ENCODE measurements around the gene ACLY.
"Not testable (repeated sequence)": the region's sequence is repeated elsewhere in the genome, so short reads cannot be mapped to it uniquely, and the experiment has no call there.

Gene ACLY

DNA sequence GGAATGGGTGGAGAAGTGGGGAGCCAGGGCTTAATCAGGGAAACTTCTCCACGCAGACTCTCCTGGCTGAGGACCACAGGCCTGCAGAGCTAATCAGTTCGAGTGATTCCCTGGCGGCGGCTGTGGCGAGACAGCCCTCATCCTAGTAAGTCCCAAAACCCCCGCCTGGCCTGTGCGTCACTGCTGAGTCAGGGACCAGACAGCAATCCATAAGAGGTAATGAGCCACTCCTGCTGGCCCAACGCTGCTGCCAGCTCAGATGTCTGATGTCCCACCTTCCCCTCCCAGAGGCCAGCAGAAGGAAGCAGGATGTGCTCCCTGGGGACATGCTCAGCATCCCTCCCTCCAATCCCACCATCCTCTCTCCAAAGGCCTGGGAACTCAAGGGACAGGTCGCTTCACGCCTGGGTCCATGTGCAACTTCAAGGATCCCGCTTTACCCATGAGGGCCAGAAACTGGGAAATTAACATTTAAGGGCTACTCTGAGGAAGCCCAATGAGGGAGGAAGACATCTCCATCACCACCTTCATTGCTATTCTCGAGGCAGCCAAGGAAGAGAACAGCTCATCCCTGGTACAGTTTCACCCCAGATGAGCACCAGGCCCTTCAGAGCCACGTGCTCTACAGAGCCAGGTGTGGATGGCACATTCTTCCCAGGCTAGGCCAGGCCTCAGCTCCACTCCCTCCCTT, 7.9 kb downstream of the ACLY start:
- DNase-seq (ENCODE audit: low spot score) = no peak

DNA sequence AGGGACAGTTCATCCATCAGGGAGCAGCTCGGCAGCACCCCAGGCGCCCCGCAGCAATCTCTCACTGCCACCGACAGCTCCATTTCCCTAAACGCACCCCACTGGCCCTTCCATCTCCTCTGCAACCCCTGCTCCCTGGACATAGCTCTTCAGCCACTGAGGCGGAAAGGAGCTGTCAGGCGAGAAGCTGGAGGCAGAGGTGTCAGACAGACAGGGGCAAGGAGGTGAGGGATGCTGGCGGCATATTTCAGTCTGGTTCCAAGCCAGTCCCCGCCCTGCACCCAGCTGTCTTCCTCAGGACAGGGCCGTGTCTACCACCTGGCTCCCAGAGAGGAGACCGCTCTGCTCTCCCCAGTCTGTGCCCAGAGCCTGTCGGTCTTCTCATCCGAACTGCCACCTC, 9.7 kb downstream of the ACLY start:
- no peak for DNase-seq (ENCODE audit: low spot score)

DNA sequence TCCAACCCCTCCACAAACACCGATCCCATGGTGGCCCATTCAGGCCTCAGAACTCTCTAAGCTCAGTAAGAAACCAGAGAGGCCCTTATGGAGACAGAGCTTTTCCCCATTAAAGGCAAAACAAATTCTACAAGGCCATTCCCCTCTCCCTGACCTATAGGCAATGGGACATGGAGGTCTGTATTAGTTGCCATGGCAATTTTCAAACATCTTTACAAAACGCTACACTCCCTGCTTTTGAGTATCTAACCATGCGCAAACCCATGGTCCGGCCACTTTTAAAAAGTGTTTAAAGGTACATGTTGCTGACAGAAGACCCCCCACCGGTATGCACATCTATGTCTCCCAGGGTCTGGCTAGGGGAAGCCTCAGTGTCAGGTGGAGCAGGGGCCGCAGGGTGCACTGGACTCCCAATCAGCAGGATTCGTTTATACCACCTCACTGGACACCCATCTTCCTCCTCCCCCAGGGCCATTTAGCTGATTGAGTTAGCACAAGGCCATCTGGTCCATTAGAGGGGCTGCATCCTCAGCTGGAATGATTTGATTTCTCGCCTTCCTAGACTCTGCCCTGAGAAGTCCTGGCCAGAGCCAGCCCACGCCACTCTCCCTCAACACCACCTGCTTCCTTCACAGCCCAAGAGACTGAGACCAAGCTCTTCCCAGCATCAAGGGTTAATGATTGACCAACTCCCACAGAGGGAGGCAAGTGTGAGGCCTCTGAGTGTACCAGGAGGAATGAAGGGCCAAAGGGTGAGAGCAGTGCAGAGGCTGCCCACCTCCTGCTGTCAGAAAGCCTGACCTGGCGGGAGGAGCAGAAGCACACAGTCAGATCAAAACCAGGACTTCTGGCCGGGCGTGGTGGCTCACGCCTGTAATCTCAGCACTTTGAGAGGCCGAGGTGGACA, 10.9 kb downstream of the ACLY start:
- no peak for DNase-seq (ENCODE audit: low spot score)

DNA sequence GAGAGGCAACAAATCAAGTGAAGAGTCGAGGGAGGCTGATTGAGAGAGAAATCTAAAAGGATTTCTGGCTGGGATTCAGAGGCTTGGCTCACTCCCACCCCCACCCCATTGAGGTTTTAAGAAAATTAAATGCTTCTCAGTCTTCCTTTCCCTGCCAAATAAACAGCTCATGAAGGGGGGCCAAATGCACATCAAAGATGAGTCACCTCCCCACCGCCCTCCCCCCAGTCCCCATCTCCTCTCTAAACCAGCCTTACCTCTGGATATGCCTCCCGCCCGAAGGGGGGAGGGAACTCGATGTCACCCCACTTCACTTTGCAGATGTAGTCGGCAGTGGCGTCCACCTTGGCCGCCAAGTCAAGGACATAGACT, 11.6 kb downstream of the ACLY start:
- DNase-seq (ENCODE audit: low spot score) = no peak

DNA sequence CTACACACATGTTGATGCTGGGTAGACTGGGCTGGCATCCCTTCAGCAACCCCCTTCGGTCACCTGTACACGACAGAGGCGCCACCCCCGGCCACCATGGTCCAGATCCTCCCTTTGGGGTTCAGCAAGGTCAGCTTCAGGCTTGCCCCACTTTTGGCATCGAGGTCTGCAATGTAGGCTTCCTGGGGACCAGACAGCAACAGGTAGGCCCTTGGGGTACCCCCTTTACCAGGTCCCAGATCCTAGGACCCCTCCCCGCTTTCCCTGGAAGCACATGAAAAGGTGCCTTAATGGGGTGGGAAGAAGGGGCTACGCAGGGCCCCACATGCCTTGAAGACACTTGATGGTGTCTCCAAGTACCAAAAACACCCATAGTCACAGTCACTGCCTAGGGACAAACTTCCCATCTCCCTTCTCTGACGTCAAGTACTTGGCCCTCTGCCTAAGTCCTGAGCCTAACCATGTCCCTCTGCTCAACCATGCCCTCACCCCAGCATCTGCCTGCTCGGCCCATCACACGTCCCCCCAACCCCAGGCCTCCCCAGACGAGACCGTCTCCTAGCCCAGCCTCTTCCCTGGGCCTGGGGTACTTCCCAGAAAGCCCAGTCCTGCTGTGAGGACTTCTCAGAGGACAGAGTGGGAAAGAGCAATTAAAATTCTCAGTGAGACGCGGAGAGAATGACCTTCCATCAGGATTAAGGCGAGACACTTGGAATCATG, 12.1 kb downstream of the ACLY start:
- DNase-seq (ENCODE audit: low spot score) = no peak

DNA sequence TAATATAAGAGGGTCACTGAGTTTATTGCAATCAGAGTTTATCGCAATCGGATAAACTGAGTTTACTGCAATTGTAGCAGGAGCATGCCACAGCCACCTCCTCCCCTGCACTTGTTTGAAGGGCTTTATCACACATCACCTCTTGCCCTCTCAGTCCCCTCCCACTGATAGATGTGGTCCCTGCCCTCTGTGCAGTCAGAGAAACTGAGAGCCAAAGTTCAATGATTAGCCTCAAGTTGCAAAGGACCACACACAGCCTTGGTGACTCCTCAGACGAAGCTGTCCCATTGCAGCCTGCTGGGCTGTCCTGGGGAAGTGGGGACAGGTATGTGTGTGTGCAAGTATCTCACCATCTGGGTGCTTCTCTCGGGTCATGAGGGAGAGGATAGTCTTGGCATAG, 13.6 kb downstream of the ACLY start:
- no peak for DNase-seq (ENCODE audit: low spot score)

DNA sequence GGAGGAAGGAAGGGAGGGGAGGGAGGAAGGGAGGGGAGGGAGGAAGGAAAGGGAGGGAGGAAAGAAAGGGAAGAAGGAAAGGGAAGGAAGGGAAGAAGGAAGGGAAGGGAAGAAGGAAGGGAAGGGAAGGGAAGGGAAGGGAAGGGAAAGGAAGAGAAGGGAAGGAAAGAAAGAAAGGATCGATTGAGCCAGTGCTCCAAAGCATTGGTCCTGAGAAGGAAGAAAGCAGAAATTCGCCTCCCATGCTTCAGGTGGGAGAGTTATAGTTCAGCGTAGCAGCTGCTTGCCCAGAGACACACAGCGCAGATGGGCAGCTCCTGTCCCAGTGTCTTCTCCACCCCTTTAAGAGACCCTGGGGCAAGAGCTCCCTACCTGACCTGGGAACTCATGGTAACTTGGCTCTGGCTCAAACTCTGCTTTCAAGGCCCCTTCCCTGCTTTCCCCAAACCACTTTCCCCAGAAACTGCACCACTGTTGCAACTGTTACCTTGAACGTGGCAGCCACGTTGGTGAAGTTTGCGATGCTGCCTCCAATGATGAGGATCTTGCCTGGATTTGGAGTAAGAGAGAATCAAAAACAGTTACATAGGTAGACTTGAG, 14.4 kb downstream of the ACLY start:
- no peak for DNase-seq (ENCODE audit: low spot score)

DNA sequence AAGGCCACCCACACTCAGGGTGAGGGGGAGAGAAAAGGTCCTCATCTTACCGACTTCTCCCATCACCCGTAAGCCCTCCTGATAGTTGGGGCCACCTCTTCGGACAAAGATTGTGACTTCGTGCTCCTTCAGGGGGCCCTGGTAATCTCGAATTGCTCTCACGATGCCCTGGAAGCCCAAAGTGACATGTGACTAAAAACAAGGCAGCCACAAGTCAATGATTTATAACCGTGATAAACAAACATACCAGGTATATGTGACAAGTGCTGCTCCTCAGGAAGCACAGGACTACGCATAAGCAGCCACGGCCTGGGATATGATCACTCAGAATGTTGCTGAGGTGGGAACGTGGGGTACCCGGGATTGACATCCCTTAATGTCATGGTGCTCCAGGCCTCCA, 17.1 kb downstream of the ACLY start:
- no peak for DNase-seq (ENCODE audit: low spot score)

DNA sequence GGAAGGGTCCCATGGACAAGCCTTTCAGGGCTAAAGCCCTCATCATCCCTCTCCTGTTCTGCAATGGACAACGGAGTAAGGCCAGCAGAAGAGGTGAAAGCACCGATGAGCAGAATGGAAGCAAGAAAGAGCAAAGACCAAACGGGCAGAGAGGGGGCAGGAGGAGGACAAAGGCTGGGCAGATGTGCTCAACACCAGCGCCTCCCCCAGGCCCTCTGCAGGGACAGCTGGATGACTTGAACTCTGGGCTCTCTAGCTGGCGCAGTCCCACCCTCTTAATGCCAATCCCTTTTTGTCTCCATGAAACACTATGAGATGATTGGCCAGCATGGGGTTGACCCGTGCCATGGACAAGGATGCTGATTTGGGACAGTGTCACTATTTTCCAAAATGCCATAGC, 22.0 kb downstream of the ACLY start:
- no peak for DNase-seq (ENCODE audit: low spot score)

DNA sequence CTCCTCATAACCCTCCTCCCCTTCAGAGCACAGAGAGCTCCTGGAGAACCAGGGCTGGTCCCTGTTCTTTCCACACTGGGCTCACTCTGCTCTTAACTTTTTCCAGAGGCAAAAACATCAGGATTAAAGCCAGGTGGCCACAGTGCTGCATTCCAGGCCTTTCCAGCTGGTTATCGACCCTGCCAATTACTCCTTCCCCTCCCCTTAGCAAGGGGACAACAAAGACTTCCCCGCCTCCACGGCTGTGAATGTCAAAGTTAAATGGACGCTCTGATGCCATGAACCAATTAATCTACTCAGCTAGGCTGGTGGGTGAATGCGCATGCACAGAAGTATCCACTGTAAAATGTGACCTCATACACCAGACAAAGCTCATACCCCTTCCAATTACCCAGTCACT, 23.1 kb downstream of the ACLY start:
- no peak for DNase-seq (ENCODE audit: low spot score)

DNA sequence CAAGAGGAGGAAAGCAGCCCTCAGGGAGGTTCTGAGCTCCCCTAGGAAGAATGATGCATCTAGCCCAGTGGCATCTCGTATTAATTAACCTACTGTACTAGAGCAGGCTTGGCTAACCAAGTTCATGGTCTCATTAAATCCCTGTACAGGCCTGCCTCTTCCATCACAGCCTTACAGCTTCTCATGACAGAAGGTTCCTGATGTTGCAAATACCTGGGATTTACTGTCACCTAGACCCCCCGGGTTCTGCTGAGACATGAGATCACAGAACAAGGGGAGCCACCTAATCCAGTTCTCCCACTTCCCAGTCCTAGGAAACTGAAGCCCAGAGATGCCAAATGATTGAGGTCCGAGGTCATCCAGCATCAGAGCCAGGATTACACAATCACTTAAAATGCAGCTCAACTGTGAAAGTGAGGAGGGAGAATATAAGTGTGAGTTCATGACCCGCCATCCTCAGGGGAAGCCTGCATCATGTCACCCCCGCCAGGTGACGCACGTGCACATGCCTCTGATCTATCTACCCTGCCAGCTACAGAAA, 23.9 kb downstream of the ACLY start:
- no peak for DNase-seq (ENCODE audit: low spot score)

DNA sequence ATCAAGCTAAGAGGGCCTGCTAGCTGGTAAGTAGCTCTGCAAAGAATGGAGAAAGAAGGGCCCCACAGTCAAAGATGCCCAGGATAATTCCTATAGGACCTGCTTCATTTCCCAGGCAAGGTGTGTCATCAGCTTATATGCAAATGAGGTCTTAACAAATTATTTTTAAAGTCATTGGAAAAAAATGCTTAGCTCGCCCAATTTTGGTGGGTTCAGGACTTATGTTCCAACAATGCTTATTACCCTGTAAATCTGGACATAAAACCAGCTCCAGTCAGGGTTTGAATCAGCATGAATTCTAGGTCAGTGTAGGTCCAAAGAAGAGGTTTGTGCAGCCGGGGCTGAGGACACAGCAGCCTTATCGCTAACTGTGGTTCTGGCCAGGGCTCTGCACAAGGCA, 25.4 kb downstream of the ACLY start:
- DNase-seq (ENCODE audit: low spot score) = no peak

DNA sequence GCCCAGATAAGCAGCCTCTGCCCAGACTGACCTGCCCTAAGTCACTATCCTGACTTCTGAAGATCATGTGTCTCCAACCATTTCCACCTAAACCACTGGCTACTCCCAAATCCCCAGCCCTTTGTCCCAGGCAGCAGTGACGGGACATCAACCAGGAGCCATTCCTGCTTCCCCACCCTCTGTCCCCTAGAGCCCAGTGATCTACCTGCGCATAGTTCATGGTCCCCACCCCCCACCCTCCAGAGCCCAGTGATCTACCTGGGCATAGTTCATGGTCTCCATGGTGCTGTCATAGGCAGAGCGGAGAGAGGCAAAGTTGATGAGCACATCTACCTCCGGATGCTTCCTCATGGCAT, 26.8 kb downstream of the ACLY start:
- no peak for DNase-seq (ENCODE audit: low spot score)

DNA sequence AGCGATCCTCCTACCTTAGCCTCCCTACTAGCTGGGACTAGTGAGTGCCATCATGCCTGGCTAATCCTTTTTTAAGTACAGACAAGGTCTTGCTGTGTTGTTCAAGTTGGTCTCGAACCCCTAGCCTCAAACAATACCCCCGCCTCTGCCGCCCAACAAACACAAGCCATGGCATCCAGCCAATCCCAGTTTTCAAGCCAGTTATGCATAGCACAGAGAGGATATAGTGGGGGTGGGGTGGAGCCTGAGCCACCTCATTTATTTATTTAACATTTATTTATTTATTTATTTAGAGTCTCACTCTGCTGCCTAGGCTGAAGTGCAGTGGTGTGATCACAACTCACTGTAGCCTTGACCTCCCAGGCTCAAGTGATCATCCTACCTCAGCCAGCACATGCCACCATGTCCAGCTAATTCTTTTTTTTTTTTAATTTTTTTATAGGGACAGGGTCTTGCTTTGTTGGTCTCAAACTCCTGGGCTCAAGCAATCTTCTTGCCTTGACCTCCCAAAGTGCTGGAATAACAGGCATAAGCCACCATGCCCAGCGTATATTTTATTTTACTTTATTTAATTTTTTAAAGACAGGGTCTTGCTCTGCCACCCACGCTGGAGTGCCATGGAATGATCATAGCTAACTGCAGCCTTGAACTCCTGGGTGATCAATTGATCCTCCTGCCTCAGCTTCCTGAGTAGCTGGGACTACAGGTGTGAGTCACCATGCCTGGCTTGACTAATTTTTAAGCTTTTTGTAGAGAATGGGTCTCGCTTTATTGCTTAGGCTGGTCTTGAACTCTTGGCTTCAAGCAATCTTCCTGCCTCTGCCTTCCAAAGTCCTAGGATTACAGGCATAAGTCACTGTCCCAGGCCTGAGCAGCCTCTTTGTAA, 27.4 kb downstream of the ACLY start:
- no peak for DNase-seq (ENCODE audit: low spot score)

DNA sequence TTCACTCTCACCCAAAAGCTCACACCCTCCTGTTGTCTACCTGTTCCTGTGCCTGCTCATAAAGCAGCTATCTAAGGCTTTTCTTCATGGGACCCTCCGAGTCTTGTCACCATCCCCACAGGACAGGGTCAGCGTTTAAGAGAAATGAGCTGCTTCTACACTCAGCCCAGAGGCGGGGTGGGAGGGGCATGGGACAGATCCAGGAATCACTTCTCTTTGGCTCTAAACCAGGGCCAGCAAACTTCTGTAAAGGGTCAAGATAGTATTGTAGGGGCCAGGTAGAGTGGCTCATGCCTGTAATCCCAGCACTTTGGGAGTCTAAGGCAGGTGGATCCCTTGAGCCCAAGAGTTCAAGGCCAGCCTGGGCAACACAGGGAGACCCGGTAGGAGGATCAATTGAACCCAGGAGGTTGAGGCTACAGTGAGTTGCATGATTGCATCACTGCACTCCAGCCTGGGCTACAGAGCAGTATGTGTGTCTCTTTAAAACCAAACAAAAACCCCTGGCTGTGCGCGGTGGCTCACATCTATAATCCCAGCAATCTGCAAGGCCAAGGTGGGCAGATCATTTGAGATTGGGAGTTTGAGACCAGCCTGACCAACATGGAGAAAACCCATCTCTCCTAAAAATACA, 30.3 kb downstream of the ACLY start:
- no peak for DNase-seq (ENCODE audit: low spot score)

DNA sequence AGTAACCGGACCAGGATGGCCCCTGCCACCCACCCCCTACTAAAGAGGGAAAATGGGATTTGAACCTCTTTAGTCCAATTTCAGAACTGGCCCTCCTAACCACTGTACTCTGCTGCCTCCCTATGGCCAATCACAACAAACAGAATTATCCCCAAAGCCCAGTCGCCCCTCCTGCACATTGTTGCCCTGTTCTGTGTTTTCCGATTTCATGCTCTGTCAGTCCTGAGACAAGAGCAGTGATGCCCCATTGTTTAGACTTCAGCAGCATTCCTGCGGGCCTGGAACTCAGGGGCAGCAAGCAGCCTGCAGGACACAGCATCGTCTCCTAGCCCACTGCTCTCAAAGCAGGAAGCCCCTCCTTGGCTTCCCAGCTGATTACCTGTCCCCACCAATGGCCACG, 33.0 kb downstream of the ACLY start:
- peak; percentile 24 for DNase-seq (ENCODE audit: low spot score)

DNA sequence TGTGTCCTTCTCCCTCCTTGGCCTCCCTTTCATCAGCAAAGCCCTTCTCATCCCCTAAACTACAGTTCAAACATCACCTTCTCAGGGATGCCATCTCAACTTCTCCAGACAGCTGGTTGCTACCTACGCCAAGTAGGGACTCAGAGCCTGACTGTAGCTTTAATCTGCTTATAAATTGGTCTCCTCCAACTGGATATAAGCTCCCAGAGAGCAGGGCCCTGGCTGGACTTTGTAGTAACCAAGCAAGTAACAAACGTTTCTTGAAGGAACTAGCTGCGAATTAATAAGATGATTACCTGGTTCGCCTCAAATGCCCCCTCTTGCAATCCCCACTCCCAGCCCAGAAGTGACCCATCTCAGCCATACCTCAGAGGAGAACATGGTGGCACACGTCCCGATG, 36.0 kb downstream of the ACLY start:
- DNase-seq (ENCODE audit: low spot score) = no peak

DNA sequence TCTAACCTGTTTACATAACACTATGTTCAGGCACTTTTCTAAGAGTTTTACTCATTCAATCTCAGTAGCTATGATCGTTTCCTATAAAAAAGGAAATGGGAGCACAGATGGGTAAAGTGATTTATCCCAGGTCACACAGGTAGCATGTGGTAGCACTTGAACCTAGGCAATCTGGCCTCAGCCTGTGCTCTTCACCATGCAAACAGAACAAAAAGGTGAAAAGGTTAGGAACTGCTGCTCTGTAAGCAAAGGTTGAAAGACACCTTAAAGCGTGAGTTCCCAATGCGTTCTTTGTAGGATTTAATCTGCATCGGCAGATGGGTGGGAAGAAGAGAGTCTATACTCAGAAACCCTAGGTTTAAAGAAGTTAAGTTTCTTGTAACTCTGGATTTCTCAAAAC, 38.6 kb downstream of the ACLY start:
- DNase-seq (ENCODE audit: low spot score) = no peak

DNA sequence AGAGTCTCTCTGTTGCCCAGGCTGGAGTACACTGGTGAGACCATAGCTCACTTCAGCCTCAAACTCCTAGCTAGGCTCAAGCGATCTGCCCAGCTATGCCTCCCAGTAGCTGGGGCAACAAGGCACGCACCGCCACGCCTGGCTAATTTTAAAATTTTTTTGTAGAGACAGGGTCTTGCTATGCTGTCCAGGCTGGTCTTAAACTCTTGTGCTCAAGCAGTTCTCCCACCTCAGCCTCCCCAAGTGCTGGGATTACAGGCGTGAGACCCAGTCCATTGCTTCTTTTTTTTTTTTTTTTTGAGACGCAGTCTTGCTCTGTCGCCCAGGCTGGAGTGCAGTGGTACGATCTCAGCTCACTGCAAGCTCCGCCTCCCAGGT, 44.5 kb downstream of the ACLY start:
- DNase-seq (ENCODE audit: low spot score) = not testable (repeated sequence)

DNA sequence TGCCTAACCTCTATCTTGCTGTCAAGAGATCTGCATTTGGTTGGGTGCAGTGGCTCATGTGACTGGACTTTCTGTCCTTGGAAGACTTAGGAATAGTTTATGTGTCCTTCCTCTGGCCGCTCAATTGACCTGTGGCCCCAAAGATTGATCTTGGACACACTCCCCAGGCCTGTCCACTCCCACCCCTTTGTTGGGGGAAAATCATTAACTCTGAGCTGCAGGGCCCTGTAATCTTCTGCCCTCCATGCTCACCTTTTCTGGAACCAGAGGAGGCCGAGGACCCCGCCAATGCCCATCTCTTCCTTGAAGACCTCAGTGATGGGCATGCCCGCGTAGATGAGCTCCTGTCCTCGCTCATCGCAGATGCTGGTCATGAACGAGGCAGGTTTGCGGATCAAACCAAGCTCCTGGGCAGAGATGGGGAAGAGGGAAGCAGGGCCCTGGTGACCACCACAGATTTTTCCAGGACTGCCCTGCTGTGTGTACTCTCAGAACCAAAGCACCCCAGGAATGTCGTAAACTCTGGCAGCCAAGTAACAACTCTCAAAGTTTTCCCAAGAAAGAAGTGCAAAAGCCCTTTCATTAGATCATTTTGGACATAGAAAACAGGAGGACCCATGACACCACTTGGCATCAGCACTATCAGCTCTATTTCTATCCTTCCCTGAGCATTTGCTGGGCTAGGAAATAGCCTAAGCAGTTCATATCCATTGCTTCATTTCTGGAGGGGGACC, 45.0 kb downstream of the ACLY start:
- no peak for DNase-seq (ENCODE audit: low spot score)
